NCI-H2107 treated with DMSO at 0.1 percent for 48 hours (cell line): ENCODE measurements around the gene OCA2.
"Not testable (repeated sequence)": the region's sequence is repeated elsewhere in the genome, so short reads cannot be mapped to it uniquely, and the experiment has no call there.

Experiments used
- DNase-seq: peaks from one replicate; lab custom pipeline; 2025; ENCODE audit not compliant: unreplicated experiment; lab: John Stamatoyannopoulos, UW

OCA2 gene

DNA sequence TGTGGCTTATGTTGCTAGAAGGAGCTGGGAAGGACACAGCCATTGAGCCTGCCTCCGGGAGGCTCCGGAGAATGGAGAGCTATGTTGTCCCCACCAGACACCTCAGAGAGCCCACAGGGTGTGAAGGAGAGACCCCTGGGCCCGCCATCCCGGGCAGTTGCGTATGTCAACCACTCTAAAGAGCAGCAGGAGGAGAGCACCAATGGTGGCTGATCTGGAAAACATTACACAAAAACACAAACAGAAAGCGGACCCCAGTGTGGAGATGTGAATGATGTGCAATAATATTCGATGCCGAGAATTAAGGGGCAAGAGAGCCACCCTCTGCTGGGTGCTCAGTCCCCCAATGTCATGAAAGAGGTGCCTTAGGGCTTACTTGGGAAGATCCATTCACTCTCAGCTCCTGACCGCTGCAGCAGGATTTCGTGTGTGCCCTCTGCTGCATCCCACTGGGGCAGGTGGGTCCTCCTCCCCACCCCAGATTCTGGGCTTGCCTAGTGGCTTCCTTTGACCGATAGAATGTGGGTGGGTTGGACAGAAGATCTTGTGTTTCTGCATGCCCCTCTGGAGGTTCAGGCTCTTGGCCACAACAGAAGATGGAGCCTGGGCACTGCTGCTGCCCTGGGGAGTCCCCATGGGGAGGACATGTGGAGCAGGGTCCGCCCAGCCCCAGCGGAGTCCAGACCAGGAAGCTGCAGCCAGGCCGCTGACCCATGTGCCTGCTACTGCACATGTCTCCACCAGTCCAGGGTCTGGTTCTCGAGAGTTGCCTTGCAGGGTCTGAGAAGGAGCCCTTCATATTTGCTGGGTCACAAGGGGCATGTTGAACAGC is 245.3 kb downstream of the OCA2 start:
- DNase-seq, result no peak

DNA sequence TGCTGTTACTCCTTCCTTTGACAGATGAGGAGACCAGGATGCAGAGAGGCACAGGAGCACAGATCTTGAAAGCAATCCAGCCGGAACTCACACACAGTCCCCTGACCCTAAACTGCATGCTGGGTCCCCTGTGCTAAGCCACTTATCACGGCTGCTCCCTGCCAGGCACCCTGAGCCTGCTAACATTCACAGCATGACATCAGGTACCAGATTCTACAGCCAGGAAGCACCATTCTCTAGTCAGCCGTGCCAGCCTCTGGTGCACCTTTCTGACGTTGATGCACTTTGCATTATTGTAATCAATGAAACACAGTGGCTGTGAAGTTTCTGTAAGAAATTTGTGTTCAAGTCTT is 247.3 kb downstream of the OCA2 start:
- DNase-seq, result no peak

DNA sequence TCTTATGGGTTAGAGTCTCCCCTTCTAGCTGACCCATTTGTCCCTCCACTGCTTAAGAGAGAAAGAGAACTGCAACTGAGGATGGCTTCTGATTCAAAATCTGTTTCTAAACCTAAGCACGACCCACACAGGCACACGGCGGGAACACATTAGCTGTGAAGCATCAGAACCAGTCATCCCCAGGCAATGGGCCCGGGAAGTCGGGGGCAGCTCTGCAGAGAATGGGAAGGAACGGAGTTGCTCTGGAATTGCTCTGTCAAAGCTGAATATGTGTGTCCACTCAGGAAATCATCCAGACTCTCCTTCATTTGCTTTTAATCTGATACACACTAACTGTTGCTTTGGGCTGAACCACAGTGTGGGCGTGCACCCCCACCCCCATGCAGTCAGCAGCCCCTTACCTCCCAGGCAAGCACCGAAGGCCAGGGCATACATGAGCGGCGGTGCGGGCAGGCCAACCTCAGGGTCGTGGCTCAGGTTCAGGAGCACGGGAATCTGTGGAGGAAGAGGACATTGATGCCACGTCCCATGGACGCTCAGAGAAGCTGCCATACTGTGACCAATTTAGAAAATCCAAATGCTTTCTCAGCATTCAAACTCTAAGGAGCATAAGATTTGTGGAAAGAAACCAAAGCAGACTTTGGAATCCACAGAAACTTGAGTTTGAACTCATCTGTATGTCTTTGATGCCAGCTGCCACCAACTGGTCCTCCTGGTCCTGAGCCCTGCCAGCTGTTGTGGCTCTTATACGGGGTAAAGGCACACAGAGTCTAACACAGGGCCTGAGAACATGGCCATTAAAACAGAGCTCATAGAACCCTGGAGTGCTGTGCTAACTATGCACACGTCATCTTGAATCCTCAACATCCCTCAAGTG is 247.9 kb downstream of the OCA2 start:
- DNase-seq, result no peak

DNA sequence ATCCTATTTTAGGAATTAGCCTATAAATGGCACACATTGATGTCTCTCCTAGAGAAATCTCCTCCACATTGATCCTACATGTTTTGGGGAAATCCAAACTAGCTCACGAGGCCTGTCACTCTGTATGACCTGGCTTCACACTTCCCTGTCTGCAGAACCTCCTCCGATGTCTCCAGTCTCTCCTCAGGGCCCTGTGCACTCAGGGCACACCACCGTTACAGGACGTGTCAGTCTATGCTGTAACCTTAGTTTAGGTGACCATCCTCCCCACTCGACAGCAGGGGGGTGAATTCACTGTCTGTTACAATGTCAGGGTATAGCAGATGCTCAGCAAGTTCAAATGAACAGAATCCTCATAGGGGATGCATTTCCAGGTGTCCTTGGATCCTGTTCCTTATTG is 249.1 kb downstream of the OCA2 start:
- no peak for DNase-seq

DNA sequence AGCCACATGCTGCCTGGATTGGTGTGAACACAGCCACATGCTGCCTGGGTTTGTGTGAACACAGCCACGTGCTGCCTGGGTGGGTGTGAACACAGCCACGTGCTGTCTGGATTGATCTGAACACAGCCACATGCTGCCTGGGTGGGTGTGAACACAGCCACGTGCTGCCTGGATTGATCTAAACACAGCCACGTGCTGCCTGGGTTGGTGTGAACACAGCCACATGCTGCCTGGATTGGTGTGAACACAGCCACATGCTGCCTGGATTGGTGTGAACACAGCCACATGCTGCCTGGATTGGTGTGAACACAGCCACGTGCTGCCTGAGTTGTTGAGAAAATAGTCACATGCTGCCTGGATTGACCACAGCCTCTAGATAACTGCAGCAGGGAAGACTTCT is 250.2 kb downstream of the OCA2 start:
- DNase-seq, result not testable (repeated sequence)

DNA sequence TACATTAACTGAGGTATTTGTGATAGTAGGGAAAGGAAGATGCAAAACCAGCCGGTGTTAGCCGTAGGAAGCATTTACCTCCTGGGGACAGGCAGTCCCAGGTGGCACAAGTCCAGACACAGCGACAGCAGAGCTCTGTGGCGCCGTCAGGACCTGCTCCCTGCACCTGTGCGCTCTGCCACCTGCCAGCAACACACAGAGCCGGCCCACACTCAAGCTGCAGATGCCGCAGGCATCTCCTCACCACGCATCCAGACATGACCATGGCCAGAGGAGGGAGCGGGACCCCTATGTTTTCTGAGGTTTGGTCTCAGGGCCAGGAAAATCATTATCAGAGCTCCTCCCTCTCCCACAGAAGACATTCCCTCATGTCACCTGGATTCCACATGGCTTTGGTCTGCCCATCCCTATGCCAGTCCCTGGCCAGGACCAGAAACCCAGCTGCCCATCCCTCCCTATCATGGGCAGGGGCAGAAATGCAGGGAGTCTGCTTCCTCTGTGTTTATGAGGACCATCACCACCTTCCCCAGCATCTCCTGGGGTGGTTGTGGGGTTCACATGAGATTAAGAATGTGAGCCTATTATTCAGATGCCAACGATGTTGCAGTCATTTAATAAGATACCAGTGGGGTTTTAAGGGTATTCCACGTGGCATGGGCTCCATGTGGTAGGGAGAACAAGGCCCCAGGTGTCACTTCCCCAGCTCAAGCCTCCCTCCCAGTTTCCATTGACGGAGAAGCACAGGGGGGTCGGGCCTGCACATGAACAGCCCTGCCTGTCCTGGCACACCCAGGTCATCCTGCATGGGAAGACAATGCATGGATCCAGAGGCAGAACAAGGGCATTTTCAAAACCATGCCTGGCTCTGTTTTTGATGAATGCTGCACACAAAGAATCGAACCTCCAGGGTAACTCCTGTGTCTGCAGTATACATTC is 251.1 kb downstream of the OCA2 start:
- no peak for DNase-seq

DNA sequence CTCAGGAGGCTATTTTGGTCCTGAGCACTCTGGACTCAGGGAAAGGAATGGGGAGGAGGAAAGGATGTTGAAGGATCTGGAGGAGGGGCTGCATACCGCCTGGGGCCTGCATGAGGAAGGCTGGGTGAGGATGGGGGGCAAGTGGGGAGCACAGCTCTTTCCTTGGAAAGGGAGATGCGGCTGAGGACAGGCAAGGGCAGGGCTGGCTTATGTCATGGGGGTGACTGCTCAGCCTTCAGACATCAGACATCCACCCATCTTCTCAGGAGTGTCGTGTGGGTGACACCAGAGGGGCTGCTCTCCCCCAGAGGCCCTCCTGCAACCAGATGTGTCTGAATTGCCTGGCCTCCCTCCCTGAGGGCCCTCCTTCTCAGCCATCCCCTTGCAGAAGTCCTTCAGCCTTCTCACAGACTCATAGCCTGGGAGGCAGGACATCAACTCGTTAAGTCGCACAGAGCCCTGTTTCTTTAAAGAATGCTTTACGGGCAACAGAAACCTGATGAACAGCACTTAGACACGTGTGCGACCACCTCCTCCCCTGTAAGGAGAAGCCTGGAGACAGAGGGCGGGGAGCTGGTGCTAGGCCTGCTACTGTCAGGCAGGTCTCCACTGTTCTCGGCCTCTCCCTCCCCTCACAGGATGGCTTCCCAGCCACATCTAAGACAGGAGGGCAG is 252.3 kb downstream of the OCA2 start:
- no peak for DNase-seq

DNA sequence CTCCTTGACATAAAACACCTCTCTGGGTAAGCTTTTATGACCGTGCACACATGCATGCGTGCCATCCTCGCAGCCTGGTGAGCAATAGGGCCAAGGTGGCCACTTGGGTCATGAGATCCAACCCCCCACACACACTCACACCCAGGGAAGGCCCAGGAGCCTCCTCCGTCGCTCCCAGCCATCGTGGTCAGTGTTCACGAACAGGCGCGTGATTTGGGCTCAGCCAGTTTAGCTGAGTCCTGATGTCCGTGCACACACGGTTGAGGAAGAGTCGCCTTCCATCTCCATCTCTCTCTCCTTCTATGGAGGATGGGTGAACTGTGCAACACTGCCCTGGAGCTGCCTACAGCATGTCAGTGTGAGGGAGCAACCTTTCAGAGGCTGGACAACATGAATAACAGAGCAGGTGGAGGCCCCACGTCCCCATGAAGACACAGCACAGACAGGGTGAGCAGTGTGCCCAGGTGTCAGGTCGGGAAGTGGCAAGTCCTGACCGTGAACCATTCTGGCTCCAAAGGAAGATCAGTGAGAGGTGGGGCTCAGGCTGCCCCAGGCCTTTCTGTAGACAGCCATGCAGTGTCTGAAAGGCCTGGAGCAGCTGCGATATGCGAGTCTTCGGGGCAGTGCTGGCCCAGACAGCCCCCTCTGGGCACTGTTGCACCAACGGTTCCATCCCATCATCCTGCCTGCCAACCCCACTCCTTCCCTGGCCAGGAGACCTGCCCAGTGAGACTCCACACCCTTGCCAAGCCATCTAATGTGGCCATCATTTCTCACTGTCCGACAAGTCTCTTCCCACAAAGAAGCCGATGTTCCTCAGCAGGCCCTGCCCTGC is 253.4 kb downstream of the OCA2 start:
- no peak for DNase-seq

DNA sequence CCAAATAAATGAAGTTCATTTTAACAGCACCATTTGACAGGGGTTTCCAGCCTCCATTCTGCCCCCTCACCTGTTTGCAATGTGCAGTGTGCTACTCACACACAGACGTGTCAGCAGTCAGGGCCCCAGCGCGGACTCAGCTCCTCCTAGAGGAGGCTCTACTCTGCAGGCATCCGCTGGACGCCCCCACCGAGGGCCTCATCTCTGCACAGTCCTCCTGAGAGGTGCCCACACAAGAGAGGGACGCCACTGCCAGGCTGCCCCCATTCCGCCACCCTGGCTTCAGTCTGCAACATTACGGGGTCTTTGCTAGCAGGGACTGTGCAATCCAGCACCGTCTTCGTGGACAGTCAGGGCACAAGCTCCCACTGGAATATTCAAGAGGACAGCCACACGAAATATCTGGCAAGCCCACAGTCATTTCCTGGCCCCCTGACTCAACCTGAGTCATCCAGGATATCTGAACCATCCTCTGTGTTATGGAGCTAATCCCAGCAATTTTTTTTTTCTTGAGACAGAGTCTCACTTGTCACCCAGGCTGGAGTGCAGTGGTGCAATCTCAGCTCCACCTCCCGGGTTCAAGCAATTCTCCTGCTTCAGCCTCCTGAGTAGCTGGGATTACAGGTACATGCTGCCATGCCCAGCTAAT is 255.0 kb downstream of the OCA2 start:
- no peak for DNase-seq

DNA sequence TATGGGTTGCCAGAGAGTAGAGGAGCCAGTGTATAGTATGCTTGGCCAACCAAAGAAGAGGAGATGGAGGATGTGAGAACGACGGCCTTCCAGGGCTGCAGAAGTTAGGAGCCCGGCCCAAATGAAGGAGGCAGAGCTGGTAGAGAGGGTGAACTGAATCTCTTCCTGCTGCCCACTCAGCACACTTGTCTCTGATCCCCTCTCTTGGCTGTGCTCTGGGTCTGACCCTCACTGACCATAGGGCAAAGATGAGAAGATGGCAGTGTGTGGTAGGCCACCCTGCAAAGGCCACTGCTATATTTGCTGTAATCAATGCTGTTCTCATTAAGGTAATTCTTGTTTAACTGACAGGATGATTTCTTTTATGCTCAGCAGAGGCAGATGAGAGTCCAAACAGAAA is 256.0 kb downstream of the OCA2 start:
- no peak for DNase-seq

DNA sequence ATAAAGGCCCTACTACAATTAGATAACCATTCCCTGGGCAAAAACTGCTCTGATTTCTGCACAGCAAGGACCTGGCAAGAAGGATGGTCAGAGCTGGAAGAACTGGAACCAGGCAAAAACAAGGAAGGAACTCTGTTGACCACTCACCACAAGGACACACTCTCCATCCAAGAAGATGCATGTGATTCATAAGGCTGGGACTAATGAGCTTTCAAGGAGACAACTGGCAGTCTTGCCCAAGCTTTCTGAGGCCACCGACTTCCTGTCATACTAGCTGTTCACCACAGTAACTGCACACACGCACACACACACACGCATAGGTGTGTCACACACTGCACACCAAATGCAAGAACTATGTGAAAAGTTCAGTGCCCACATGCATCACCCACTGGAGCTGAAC is 256.6 kb downstream of the OCA2 start:
- DNase-seq, result no peak

DNA sequence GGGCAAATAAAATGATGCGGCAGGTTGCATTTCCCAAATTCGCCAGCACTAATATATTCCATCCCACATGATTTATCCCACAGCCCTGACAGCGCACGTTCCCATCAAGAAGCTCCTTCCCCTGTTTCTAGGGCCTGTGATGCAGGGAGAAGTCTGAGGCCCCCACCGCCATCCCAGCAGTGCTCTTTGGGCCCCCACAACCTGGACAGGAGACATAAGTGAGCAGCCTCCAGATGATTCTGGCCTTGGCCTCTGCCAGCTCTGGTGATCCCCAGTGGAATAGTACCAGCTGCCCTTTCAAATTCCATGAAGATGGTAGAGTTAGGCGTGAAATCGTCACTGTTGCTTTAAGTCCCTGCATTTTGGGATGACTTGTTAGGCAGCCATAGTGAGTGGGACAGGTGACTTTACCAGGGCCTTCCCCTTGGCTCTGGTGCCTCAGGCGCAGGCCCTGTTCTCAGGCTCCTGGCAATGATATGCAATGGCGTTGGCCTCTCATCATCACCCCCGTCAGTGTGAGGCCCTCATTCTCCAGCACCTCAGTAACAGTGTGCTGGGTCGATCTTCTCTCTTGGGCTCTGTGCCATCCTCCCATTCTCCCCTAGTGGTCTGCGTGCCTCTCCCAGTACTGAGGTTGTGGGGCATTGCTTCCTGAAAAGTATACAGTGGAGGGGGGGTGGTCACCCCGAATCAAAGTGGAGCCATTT is 263.7 kb downstream of the OCA2 start:
- DNase-seq, result no peak

DNA sequence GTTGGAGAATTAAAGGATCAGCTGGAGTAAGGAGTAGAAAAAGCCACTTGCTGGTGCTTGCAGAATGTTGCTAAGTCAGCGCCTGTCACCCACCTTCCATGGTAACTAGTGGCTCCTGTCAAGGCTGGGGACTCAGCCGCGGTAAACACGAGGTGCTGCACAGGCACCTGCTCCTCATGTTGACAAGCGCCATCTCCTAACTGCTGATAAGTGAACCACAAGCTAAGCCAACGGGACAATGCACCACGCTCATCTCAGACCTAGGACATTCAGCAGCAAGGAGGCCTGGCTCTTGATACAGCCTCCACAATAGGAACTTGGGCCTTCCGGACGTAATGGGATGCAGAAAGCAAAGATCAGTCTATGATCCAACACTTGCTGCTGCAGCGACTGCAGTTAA is 264.4 kb downstream of the OCA2 start:
- no peak for DNase-seq

DNA sequence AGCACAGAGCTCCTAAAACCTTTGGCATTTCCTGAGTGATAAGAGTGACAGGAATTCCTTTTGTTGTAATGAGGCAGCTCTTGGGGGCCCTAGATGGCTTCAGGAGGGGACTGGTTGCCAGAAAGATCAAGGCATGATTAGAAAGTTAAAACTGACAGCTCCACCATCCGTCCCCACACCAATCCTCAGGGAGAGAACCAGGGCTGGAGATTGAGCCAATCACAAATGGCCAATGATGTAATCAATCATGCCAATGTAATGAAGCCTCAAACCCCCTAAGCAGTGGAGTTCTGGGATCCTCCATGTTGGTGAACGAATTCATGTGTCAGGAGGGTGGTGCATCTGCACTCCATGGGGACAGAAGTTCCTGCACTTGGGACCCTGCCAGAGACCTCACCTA is 265.1 kb downstream of the OCA2 start:
- no peak for DNase-seq

DNA sequence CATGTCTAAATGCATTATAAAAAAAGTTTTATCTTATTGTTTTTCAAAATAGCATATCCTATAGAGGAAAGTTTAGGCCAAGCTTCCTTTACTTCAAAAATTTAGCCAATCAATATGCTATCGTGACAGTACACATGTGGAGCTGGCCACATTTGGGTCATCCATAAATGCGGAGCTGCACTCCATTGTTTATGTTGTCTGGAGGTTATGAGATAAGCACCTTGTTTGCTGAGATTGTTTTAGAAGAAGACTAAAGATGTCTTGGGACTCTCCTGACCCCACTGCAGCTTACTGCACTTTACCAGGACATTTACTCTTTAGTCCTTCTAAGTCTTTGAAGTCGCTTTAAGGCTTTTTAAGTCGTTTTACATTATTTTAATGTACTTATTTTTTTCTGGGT is 265.9 kb downstream of the OCA2 start:
- no peak for DNase-seq

DNA sequence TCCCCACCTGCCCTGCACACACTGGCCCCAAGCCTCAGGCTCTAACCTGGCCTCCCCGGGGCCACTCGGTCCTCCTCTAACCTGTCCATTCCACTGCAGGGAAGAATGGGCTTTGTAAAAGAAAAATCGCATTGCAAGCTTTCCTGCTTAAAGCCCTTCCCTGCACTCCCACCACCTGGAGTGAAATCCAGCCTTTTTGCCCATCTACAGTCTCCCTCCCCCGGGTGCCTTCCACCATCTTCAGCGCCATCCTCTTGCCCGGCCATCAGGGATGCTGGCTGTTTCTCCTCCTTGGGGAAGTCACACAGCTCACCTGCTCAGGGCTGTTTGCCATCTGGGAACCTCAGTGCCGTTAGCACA is 266.9 kb downstream of the OCA2 start:
- no peak for DNase-seq

DNA sequence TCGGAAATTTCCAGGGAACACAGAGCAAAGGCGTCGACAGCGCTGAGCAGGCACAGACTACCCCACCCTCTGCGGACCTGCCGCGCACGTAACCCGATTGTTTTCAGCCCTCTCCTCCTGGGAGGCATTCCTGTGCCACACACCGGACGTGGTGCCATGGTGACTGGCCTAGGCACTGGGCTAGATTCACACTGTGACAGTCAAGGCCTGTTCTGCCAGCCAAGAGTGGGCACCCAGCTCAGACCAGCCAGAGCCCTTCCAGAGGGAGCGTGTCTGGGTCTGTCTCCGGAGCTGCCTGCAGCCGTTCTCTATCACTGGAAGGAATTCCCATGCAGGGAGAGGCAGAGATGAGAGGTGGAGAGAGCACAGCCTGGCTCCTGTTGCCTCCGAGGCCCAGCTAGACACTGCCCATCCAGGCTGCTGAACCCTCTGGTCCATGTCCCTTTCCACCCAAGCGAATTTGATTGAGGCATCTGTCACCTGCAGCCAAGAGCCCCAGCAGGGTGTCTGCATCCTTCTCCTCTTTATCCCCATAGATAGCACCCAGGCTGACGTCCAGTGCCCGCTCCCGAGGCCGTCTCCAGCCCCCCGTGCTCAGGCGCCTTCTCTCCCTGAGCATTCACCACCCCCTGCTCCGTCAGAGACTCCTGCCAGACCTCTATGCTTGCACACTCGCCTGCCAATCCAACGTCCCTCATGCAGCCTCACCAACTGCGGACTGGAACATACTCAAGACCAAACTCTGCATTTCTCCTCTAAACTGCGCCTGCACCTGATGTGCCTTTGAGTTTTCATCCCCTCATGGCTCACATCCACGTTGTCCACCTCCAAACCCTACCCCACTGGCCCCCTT is 267.5 kb downstream of the OCA2 start:
- DNase-seq, result no peak

DNA sequence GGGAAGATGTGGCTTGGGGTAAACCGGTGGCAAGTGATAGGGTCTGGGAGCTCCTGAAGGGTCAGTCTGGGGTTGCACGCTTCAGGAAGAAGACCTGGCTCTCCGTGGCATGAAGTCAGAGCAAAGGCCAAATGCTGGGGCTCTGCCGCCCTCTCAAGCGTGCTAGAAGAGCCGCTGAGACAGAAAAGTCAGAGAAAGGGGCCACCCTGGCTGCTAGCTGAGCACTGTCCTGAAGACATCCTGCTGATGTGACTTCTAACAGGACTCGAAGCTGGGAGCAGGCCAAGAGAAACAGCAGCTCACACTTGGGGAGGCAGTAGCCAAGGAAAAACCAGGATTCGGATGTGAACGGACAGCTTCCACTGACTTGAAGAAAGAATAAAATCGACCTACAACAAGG is 270.4 kb downstream of the OCA2 start:
- DNase-seq, result no peak
